Spleen (tissue), 7 donors: Measurements from ENCODE around the gene LPP.

Experiments
- POLR2A ChIP-seq, 3 donors: fragments of 450-650 bp; IDR thresholded peaks; one replicate each; pipeline ENCODE4 v1.5.1; 2017; ENCODE audit warnings: antibody characterized with exemption in 3 of 3, mild to moderate bottlenecking in 1 of 3
- TF ChIP-seq, protein P1 (sequence below), 11 experiments: fragments of 200-600 bp in 7 of 11; fragments of 450-650 bp in 4 of 11; sonication (generic) in 4 of 11; IDR thresholded peaks in 8 of 11; conservative IDR thresholded peaks in 3 of 11; 1 replicate in 7 of 11; 2 replicates in 4 of 11; pipeline versions ENCODE4 v1.4.0 to v1.8.0; 2016 to 2021; ENCODE audit warnings: antibody characterized with exemption in 11 of 11, inconsistent platforms in 4 of 11, mild to moderate bottlenecking in 1 of 11
- donor health status: DM: no; HTN: no; CAD: no; lungs with moderate emphysema.
- donor health status: DM: no; HTN: no; CAD: no.
- donor health status: DM: no; HTN: no; CAD: no.

DNA sequence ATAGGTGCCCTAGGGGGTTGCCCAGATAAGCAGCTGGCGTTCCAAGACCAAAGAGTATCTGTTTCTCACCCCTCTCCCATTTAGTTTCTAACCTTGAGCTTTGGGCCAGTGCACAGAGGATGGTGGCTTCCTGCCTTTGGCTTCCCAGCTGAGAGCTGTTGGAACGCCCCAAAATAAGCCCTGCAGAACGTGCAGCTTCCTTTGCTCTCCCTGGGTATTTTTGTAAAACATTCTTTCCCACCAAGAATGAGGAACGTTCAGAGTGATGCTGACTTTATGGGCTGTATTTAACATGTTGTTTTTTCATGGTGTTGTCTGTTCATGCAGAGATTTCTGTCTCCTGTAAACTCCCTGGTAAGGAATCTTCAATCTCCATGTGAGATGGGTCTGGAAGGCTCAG lies 63.8 kb downstream of the LPP start:
- TF ChIP-seq, protein P1, sequence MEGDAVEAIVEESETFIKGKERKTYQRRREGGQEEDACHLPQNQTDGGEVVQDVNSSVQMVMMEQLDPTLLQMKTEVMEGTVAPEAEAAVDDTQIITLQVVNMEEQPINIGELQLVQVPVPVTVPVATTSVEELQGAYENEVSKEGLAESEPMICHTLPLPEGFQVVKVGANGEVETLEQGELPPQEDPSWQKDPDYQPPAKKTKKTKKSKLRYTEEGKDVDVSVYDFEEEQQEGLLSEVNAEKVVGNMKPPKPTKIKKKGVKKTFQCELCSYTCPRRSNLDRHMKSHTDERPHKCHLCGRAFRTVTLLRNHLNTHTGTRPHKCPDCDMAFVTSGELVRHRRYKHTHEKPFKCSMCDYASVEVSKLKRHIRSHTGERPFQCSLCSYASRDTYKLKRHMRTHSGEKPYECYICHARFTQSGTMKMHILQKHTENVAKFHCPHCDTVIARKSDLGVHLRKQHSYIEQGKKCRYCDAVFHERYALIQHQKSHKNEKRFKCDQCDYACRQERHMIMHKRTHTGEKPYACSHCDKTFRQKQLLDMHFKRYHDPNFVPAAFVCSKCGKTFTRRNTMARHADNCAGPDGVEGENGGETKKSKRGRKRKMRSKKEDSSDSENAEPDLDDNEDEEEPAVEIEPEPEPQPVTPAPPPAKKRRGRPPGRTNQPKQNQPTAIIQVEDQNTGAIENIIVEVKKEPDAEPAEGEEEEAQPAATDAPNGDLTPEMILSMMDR (IDR thresholded peaks at IDR 0.05 in 8 of 11, conservative IDR thresholded peaks at IDR 0.05 in 3 of 11) = no peak
- no peak for TF ChIP-seq POLR2A (IDR thresholded peaks at IDR 0.05)
